Measurements from ENCODE around the gene CLK2. TPM values are rescaled to one million over a fixed set of nuclear protein-coding genes. Genes with fewer than 3 reads are reported as not detected.
"Not testable (repeated sequence)": the region's sequence is repeated elsewhere in the genome, so short reads cannot be mapped to it uniquely, and the experiment has no call there.

The CLK2 gene
- total RNA-seq, 1 experiment from 2014 or later, result 43.1 TPM

- no peak for DNase-seq
- H3K4me1 ChIP-seq, result peaks cover 3% of the 10 kb centered on the region; the same call in 1 of the 2 replicates
- no peak overlapping the region for H3K4me3 ChIP-seq
- no peak overlapping the region for H3K27ac ChIP-seq
- H3K9me3 ChIP-seq (replicated peaks), result no peaks in the 10 kb centered on the region
- H3K36me3 ChIP-seq, result peaks cover 7% of the 10 kb centered on the region
- no peaks in the 10 kb centered on the region for H3K27me3 ChIP-seq
These were observed 32.6 kb upstream of the CLK2 start for GRCh38 chr1:155305881-155306391.

DNA sequence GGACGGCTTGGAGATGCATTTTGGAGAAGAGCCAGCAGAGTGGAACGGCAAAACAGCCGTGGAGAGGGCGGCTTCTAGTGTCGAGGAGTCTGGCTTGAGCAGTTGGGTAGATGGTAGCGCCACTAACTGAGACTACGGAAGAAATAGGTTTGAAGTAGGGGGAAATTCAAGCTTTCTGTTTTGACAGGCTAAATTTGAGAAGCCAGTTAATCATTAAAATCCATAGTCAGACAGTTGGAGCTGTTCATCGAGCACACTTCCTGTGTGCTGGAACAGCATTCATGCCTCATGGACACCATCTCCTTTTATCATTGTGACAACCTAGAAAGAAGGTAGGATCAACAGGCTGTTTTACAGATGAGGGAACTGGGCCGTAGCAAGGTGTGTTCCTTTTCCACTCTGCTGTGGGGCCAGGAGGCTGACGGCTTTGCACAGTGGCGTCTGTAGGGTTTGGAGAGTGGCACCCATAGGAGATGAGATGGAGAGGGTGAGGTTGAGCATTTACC, 31.3 kb upstream of the CLK2 start:
- H3K36me3 ChIP-seq, result no peaks in the 10 kb centered on the region
- DNase-seq, result no peak
- H3K27ac ChIP-seq, result no peak overlapping the region
- H3K4me1 ChIP-seq, result peaks cover 3% of the 10 kb centered on the region; the same call in 1 of the 2 replicates
- H3K4me3 ChIP-seq, result no peak overlapping the region
- no peaks in the 10 kb centered on the region for H3K27me3 ChIP-seq
- H3K9me3 ChIP-seq (replicated peaks), result no peaks in the 10 kb centered on the region

- Histone ChIP-seq H3K4me1 (0 out of 2 replicates have a peak, but pooled peaks cover 3% of the 10 kb centered on the region), H3K4me3 (no peak within 1 kb of the TSS), H3K27me3 (no peaks in the 10 kb centered on the region), H3K9me3 (replicated peaks) (no peaks in the 10 kb centered on the region), H3K27ac (no peak within 1 kb of the TSS), H3K36me3 (no peaks in the 10 kb centered on the region)
- DNase-seq, result no peak
These were observed 28.1 kb upstream of the CLK2 start, which contains the start of gene PKLR for GRCh38 chr1:155301342-155301841. PKLR (minus strand) TSS chr1:155301438; CDS start chr1:155301395, 43 bp downstream.

DNA sequence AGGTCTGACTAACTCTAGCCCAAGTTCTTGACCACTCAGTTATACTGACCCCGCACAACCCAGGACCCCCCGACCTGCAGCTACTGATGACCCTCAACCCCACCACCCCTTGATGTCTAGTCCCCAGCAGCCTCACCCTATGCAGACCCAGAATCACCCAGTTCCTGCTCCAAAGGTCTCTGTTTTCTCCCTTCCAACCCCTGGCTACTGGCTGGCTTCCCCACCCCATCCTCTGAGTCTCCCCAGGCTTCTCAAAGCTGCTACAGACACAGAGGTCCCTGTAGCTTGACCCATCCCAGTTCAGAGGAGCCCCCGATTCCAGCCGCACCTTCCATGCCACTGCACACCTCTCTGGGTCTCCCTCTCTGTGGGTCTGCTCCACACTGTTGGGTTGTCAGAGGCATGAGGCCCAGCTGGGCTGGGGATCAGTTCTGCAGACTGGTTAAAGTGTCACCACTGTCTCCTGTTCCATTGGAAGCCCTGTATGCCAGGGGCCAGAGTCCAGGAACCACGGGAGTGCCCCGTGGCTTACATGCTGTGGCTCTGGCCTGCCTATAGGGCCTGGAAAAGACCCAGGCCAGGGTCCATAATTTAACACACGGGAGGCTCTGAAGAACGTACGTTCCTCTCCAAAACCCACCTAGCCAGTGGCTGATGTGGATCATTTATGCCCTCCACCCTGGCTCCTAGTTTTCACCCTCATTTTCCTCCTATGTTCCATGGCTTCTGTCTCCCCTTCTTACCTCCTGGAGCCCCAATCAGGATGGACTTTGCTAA, 27.4 kb upstream of the CLK2 start:
- H3K9me3 ChIP-seq (replicated peaks), result no peaks in the 10 kb centered on the region
- no peaks in the 10 kb centered on the region for H3K27me3 ChIP-seq

GRCh38 chr1:155300024-155300423, 26.7 kb upstream of the CLK2 start:
- H3K4me3 ChIP-seq, result no peak overlapping the region
- DNase-seq, result no peak
- H3K27ac ChIP-seq, result no peak overlapping the region
- no peaks in the 10 kb centered on the region for H3K27me3 ChIP-seq
- H3K36me3 ChIP-seq, result no peaks in the 10 kb centered on the region
- no peaks in the 10 kb centered on the region for H3K9me3 ChIP-seq (replicated peaks)
- no peaks in the 10 kb centered on the region for H3K4me1 ChIP-seq

More for the DNA sequence above, 27.4 kb upstream of the CLK2 start:
- no peak for DNase-seq
- H3K27ac ChIP-seq, result no peak overlapping the region
- no peaks in the 10 kb centered on the region for H3K4me1 ChIP-seq
- no peaks in the 10 kb centered on the region for H3K36me3 ChIP-seq
- H3K4me3 ChIP-seq, result no peak overlapping the region

- Histone ChIP-seq H3K4me1 (no peaks in the 10 kb centered on the region), H3K36me3 (no peaks in the 10 kb centered on the region), H3K27ac (no peak overlapping the region), H3K27me3 (no peaks in the 10 kb centered on the region), H3K4me3 (no peak overlapping the region), H3K9me3 (replicated peaks) (no peaks in the 10 kb centered on the region)
- no peak for DNase-seq
These were observed 24.1 kb upstream of the CLK2 start for GRCh38 chr1:155297384-155297783.

DNA sequence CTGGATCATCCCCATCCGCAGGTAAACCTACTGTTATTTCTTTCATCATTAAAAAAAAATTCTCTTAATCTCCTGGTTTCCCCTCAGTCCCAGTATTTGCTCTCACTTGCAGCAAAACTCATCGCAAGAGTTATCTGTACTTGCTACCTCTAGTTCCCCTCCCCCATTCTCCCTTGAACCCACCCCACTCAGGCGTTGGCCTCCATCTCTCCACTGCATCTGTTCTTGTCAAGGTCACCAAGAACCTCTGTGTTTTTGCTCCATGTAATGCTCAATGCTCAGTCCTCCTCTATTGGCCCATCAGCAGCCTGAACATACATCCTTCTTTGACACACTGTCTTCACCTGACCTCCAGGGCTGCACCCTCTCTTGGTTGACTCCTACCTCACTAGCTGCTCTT, 23.4 kb upstream of the CLK2 start:
- Histone ChIP-seq H3K27ac (no peak overlapping the region), H3K27me3 (no peaks in the 10 kb centered on the region), H3K4me1 (no peaks in the 10 kb centered on the region), H3K36me3 (no peaks in the 10 kb centered on the region), H3K4me3 (no peak overlapping the region), H3K9me3 (replicated peaks) (no peaks in the 10 kb centered on the region)
- no peak for DNase-seq

DNA sequence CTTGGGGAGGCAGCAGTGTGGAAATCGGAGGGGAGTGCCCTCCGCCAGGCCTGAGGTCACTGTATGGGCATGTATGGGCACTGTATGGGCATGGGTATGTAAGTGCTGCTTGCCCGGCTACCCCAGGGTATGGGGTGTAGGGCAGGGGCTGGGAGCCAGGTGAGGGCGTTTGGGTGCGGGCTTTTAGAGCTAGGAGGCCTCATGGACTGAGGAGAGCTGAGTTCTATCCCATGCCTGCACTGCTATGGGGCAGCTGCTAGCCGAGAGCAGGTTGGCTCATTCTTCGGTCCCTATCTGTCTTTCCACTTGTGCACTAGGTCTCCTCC, 22.6 kb upstream of the CLK2 start:
- H3K4me1 ChIP-seq, result no peaks in the 10 kb centered on the region
- H3K27ac ChIP-seq, result no peak overlapping the region
- DNase-seq, result no peak
- no peaks in the 10 kb centered on the region for H3K27me3 ChIP-seq
- H3K36me3 ChIP-seq, result no peaks in the 10 kb centered on the region
- H3K4me3 ChIP-seq, result no peak overlapping the region
- no peaks in the 10 kb centered on the region for H3K9me3 ChIP-seq (replicated peaks)

GRCh38 chr1:155295183-155295941, 22.1 kb upstream of the CLK2 start:
- Histone ChIP-seq H3K27me3 (no peaks in the 10 kb centered on the region), H3K27ac (no peak overlapping the region), H3K4me1 (no peaks in the 10 kb centered on the region), H3K36me3 (no peaks in the 10 kb centered on the region), H3K4me3 (no peak overlapping the region), H3K9me3 (replicated peaks) (no peaks in the 10 kb centered on the region)
- no peak for DNase-seq

- Histone ChIP-seq H3K36me3 (no peaks in the 10 kb centered on the region), H3K27me3 (no peaks in the 10 kb centered on the region), H3K4me3 (no peak overlapping the region), H3K4me1 (no peaks in the 10 kb centered on the region), H3K9me3 (replicated peaks) (no peaks in the 10 kb centered on the region), H3K27ac (no peak overlapping the region)
- DNase-seq, result no peak
These were observed 21.3 kb upstream of the CLK2 start for GRCh38 chr1:155294520-155295182.

DNA sequence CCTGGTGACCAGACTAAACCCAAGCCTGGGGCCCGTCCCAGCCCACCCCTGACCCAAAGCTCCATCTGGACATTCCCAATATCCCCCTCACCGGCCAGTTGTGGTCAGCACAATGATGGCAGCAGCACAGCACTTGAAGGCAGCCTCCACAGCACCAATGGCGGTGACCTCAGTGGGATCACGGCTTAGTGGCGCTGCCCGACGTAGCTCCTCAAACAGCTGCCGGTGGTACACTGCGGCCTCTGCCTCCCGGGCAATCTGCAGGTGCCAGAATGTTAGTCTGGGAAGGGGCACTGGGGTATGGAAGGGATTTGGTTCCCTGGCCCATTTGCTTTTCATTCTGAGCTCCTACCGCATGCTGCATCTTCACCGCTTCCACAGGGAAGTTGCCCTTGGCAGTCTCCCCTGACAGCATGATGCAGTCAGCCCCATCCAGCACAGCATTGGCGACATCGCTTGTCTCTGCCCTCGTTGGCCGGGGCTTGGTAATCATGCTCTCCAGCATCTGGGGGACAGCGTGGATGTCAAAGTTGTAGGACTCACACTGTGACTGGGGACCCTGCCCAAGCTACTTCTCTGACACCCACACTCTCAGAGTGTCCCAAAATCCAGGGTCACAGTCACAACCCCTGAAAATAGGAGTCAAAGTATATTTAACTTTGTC, 19.9 kb upstream of the CLK2 start:
- H3K4me1 ChIP-seq, result no peaks in the 10 kb centered on the region
- no peaks in the 10 kb centered on the region for H3K36me3 ChIP-seq
- no peak for DNase-seq
- no peaks in the 10 kb centered on the region for H3K27me3 ChIP-seq
- H3K9me3 ChIP-seq (replicated peaks), result no peaks in the 10 kb centered on the region
- H3K27ac ChIP-seq, result no peak overlapping the region
- no peak overlapping the region for H3K4me3 ChIP-seq

DNA sequence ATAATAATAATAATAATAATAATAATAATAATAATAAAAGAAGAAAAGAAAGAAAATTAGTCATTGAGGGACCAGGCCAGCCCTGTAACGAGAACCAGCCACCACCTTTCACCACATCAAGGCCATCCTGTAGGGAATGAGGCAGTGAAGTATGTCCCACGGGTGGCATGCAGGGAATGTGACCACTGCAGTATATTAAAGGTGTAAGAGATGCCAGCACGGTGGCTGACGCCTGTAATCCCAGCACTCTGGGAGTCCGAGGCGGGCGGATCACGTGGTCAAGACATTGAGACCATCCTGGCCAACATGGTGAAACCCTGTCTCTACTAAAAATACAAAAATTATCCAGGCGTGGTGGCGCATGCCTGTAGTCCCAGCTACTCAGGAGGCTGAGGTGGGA, 17.7 kb upstream of the CLK2 start:
- H3K36me3 ChIP-seq; H3K27me3 ChIP-seq; H3K9me3 ChIP-seq (replicated peaks); DNase-seq; H3K27ac ChIP-seq; H3K4me1 ChIP-seq; H3K4me3 ChIP-seq: not testable (repeated sequence)

- Histone ChIP-seq H3K4me1 (no peaks in the 10 kb centered on the region), H3K4me3 (no peak overlapping the region), H3K9me3 (replicated peaks) (no peaks in the 10 kb centered on the region), H3K27me3 (no peaks in the 10 kb centered on the region), H3K36me3 (no peaks in the 10 kb centered on the region), H3K27ac (no peak overlapping the region)
- DNase-seq, result no peak
These were observed 14.8 kb upstream of the CLK2 start for GRCh38 chr1:155287987-155288543.

- Histone ChIP-seq H3K27ac (no peak overlapping the region), H3K9me3 (replicated peaks) (no peaks in the 10 kb centered on the region), H3K4me3 (no peak overlapping the region), H3K4me1 (no peaks in the 10 kb centered on the region), H3K27me3 (no peaks in the 10 kb centered on the region), H3K36me3 (no peaks in the 10 kb centered on the region)
- DNase-seq, result no peak
These were observed 13.2 kb upstream of the CLK2 start for GRCh38 chr1:155286544-155286943.

Measured in SJCRH30 (cell line).